HG03575 (cell line): ENCODE data around the gene TPSAB1.
"Not testable (repeated sequence)": the region's sequence is repeated elsewhere in the genome, so short reads cannot be mapped to it uniquely, and the experiment has no call there.

Source experiments
- ATAC-seq: cut with Tn5 transposase; IDR thresholded peaks from one replicate; pipeline ENCODE4 v1.9.1; 2021; ENCODE audit not compliant: unreplicated experiment, insufficient number of reproducible peaks, low FRiP score; ENCODE audit errors: extremely low read depth

Gene TPSAB1

GRCh38 chr16:1241081-1241480 is 576 bp downstream of the TPSAB1 start:
- ATAC-seq, result not testable (repeated sequence)

- ATAC-seq, result not testable (repeated sequence)
Observed at GRCh38 chr16:1243363-1243762, 2.9 kb downstream of the TPSAB1 start.

- not testable (repeated sequence) for ATAC-seq
Observed at GRCh38 chr16:1243907-1244850, 3.7 kb downstream of the TPSAB1 start.

GRCh38 chr16:1244881-1245280 is 4.4 kb downstream of the TPSAB1 start:
- no peak for ATAC-seq

GRCh38 chr16:1245452-1246020 is 5.0 kb downstream of the TPSAB1 start:
- ATAC-seq, result no peak

GRCh38 chr16:1247903-1248537 is 7.5 kb downstream of the TPSAB1 start:
- ATAC-seq, result not testable (repeated sequence)

- not testable (repeated sequence) for ATAC-seq
Observed at GRCh38 chr16:1249031-1249755, 8.7 kb downstream of the TPSAB1 start.

- ATAC-seq, result not testable (repeated sequence)
Observed at GRCh38 chr16:1253701-1254364, 13.3 kb downstream of the TPSAB1 start.

- ATAC-seq, result not testable (repeated sequence)
Observed at GRCh38 chr16:1254821-1255220, 14.3 kb downstream of the TPSAB1 start.

GRCh38 chr16:1255276-1256122 is 15.0 kb downstream of the TPSAB1 start, which contains the start of gene TPSD1:
TSS of gene TPSD1 (plus strand) at chr16:1256069. CDS start at chr16:1256281, 212 bp downstream.
- ATAC-seq, result not testable (repeated sequence)

GRCh38 chr16:1256296-1256873 is 15.9 kb downstream of the TPSAB1 start:
- ATAC-seq, result not testable (repeated sequence)

GRCh38 chr16:1256874-1257322 is 16.4 kb downstream of the TPSAB1 start:
- no peak for ATAC-seq

GRCh38 chr16:1257561-1258224 is 17.2 kb downstream of the TPSAB1 start:
- no peak for ATAC-seq

- ATAC-seq, result no peak
Observed at GRCh38 chr16:1258225-1258600, 17.7 kb downstream of the TPSAB1 start.

GRCh38 chr16:1258906-1259759 is 18.6 kb downstream of the TPSAB1 start:
- no peak for ATAC-seq

- no peak for ATAC-seq
Observed at GRCh38 chr16:1259760-1260068, 19.2 kb downstream of the TPSAB1 start.
